ENCODE results near the gene PLCL1. TPM values are rescaled to one million over a fixed set of nuclear protein-coding genes. Genes with fewer than 3 reads are reported as not detected.

PLCL1 gene
- total and polyA plus RNA-seq, 5 experiments from 2014 or later = 3.0 to 8.8 (median 4.8) TPM

DNA sequence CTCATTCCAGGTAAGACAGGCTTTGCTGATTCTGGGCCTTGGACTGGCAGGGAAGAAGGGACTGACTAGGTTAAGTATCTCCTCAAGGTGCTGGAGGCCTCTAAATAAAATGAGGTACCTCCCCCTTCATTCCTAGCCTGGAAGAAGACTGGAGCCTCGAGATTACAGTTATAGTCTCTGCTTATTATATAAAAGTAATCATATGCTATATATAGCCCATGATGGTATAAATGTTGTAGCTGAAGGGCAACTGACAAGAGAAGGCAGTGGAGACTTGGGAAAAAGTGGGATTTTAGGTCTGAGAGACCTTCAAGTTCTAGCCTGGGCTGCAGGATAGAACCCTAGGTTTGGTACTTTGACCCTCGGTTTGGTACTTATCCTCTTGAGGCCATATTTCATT lies 248.3 kb downstream of the PLCL1 start:
- no peak overlapping the region for H3K27ac Mint-ChIP-seq
- H3K4me1 Mint-ChIP-seq = peaks cover 0 to 6% (median under 1%) of the 10 kb centered on the region in 4 donors
- POLR2A ChIA-PET = no interaction called here
- no peaks in the 10 kb centered on the region for H3K36me3 Mint-ChIP-seq
- no peak for DNase-seq
- no peaks in the 10 kb centered on the region for H3K27me3 Mint-ChIP-seq
- ATAC-seq = no peak
- no peaks in the 10 kb centered on the region for H3K9me3 Mint-ChIP-seq
- H3K4me3 Mint-ChIP-seq = no peak overlapping the region

DNA sequence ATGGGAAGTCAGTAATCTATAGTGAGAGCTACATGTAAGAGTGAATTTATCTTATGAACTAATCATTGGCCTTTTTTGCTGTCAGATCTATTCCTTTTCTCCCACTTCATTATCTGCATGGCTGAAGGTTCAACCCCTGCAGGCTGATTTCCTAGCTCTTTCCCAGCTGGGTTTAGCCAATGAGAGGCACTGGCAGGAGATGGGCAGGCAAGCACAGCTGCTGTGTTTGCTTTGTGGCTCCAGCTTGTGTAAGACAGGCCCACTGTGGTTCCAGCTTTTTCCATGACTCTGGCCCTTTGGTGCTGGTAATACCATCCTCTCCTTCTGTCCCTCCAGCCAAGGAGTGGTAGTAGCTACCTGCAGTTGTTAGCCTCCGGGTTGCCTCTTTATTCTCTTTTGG lies 248.8 kb downstream of the PLCL1 start:
- Mint-ChIP-seq H3K9me3 (no peaks in the 10 kb centered on the region), H3K27me3 (no peaks in the 10 kb centered on the region), H3K4me1 (peaks cover 0 to 6% (median under 1%) of the 10 kb centered on the region in 4 donors), H3K27ac (no peak overlapping the region), H3K4me3 (no peak overlapping the region), H3K36me3 (no peaks in the 10 kb centered on the region)
- POLR2A ChIA-PET = no interaction called here
- no peak for DNase-seq
- ATAC-seq = no peak

DNA sequence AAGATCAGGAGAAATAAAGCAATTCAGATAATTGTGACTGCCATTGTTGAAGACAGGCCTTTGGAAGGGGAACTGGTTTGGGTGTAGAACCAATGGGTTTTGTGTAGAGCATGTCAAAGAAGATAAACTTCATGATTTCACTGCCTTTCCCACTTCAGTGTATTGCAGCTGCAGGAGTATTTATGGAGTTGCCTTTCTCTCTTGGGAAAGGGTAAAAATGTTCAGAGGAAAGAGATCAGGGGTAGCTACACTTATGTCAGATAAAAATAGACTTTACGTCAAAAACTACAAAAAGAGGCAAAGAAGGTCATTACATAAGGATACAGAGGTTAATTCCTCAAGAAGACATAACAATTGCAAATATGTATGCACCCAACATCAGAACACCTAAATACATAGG lies 249.4 kb downstream of the PLCL1 start:
- H3K27me3 Mint-ChIP-seq = no peaks in the 10 kb centered on the region
- H3K36me3 Mint-ChIP-seq = no peaks in the 10 kb centered on the region
- no peaks in the 10 kb centered on the region for H3K9me3 Mint-ChIP-seq
- DNase-seq (no peak), ATAC-seq (no peak)
- POLR2A ChIA-PET = no interaction called here
- H3K4me3 Mint-ChIP-seq = no peak overlapping the region
- peak overlapping the region in 1 of 10 donors; percentile 18 for H3K27ac Mint-ChIP-seq
- peaks cover 0 to 6% (median under 1%) of the 10 kb centered on the region in 4 donors for H3K4me1 Mint-ChIP-seq

DNA sequence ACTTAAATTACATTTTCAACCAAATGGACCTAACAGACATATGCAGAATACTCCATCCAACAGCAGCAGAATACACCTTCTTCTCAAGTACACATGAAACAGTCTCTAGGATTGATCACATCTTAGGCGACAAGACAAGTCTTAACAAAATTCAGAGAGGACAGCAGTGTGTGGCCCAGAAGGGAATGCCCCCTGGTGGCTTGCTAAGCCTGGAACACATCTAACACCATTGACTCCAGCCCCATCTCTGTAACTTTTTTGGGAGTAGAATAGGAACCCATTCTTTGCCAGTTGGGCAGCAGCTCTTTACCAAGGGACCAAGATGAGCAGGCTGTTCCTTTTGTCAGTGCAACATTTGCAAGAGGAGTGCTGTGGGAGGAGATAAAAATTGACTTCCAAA lies 249.9 kb downstream of the PLCL1 start:
- Mint-ChIP-seq H3K9me3 (no peaks in the 10 kb centered on the region), H3K4me1 (peaks cover 0 to 6% (median under 1%) of the 10 kb centered on the region in 4 donors)
- POLR2A ChIA-PET = no interaction called here

DNA sequence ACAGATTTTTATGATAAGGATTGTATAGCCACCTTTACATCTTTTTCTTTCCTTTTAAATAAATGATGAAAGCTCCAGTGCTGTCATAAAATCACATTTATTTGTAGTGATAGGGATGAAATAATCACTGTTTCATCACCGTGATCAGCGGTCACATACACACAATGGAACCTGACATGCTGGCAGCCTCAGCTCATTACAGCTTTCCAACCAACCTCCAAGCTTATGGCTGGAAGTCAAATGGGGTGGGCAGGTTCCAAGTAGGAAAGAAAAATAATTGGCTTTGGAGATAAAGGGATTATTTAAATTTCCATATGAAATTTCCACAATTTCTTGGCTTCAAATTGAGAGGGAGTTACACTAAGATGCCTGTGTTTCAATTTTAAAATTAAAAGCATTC lies 251.3 kb downstream of the PLCL1 start:
- no peak overlapping the region for H3K27ac Mint-ChIP-seq
- no peak overlapping the region for H3K4me3 Mint-ChIP-seq
- no peaks in the 10 kb centered on the region for H3K27me3 Mint-ChIP-seq
- H3K9me3 Mint-ChIP-seq = no peaks in the 10 kb centered on the region
- POLR2A ChIA-PET = no interaction called here
- DNase-seq (no peak), ATAC-seq (no peak)
- H3K4me1 Mint-ChIP-seq = peaks cover 0 to 6% (median under 1%) of the 10 kb centered on the region in 4 donors
- no peaks in the 10 kb centered on the region for H3K36me3 Mint-ChIP-seq

More for the DNA sequence above, 249.9 kb downstream of the PLCL1 start:
- H3K27ac Mint-ChIP-seq = no peak overlapping the region
- peak in 9 of 10 donors; percentile 6 to 50 (median 27) for DNase-seq
- no peaks in the 10 kb centered on the region for H3K36me3 Mint-ChIP-seq
- ATAC-seq = peak; percentile 73 to 74
- H3K4me3 Mint-ChIP-seq = no peak overlapping the region
- H3K27me3 Mint-ChIP-seq = no peaks in the 10 kb centered on the region

DNA sequence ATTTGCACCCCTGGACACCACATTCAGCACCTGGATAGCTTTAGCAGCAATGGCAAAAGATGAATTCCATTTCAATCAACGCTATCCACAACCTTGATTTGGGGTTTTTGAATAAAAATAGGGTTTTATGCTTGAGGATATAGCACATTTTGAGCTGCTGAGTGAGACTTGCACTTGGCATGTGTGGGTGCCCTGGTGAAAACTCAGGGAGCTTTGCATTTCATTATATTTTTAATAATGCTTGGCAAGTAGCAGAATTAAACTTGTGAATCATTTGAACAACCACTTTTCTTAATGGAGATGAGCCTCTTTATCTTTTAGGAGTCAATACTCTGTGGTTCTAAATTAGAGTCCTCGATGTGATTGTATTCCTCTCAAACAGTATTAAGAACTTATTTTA lies 252.4 kb downstream of the PLCL1 start:
- no peak overlapping the region for H3K27ac Mint-ChIP-seq
- H3K4me1 Mint-ChIP-seq = peaks cover 0 to 6% (median under 1%) of the 10 kb centered on the region in 4 donors
- DNase-seq (no peak), ATAC-seq (no peak)
- no peaks in the 10 kb centered on the region for H3K27me3 Mint-ChIP-seq
- H3K36me3 Mint-ChIP-seq = no peaks in the 10 kb centered on the region
- POLR2A ChIA-PET = no interaction called here
- H3K9me3 Mint-ChIP-seq = no peaks in the 10 kb centered on the region
- no peak overlapping the region for H3K4me3 Mint-ChIP-seq

DNA sequence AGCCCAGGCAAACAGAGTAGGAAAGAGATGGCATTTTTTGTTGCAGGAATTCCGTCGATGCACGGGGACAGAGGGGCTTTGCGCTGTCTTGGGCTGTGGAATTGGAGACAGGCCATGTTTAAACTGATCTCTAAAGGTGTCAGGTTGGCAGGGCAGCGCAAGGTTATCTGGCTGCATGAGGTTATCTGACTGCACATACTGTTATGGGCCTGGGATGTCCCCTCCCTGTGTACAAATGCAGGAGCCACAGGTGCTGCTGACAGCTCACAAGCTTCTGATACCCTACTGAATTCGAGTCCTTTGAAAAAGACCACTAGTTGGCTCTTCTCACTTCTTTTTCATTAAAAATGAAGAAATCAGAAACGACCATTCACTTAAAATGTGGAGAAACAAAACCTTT lies 255.4 kb downstream of the PLCL1 start:
- peaks cover 0 to 6% (median 0%) of the 10 kb centered on the region in 4 donors for H3K4me1 Mint-ChIP-seq
- no peak overlapping the region for H3K27ac Mint-ChIP-seq
- no peak overlapping the region for H3K4me3 Mint-ChIP-seq
- no peaks in the 10 kb centered on the region for H3K27me3 Mint-ChIP-seq
- no peak for DNase-seq
- POLR2A ChIA-PET = no interaction called here
- no peaks in the 10 kb centered on the region for H3K36me3 Mint-ChIP-seq
- no peaks in the 10 kb centered on the region for H3K9me3 Mint-ChIP-seq
- no peak for ATAC-seq

DNA sequence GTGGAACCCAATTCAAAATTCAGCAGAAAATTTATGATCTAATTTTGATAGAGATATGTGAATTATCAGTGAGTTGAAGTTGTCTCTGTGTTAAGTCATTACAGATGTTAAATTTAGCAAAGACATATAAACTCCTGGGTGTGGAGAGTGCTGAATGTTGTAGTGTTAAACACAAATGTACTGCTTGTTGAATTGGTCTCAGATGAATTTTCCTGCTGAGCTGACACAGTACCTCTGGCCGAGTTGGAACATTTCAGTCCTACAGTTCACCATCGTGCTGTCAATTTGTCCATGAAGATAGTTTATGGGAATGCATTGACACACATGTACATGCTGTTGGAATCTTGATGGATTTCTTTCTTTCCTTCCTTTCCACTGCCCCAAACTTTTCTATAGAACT lies 255.9 kb downstream of the PLCL1 start:
- POLR2A ChIA-PET = no interaction called here
- Mint-ChIP-seq H3K27ac (no peak overlapping the region), H3K9me3 (no peaks in the 10 kb centered on the region), H3K4me3 (no peak overlapping the region), H3K36me3 (no peaks in the 10 kb centered on the region), H3K27me3 (no peaks in the 10 kb centered on the region), H3K4me1 (peaks cover 0 to 1% (median 0%) of the 10 kb centered on the region in 4 donors)
- no peak for ATAC-seq
- no peak for DNase-seq

DNA sequence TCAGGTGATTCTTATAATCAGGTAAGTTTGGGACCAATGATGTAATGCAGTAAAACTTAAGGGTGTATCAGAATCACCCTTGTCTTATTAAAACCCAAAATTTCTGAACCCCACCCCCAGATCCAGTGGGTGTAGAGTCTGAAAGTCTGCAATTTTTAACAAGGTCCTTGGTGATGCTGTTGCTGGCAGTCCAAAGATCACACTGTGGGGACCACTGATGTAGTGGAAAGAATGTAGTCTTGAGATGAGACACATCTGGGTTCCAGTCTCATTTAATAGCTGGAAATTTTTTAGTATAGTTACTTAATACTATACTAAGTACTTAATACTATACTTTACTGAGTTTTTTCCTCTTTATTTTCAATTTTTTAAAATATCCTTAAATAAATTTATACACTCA lies 258.4 kb downstream of the PLCL1 start:
- Mint-ChIP-seq H3K9me3 (no peaks in the 10 kb centered on the region), H3K4me3 (no peak overlapping the region), H3K27ac (no peak overlapping the region), H3K36me3 (peaks cover 0 to 8% (median 0%) of the 10 kb centered on the region in 3 donors), H3K4me1 (peaks cover 0 to 3% (median 0%) of the 10 kb centered on the region in 4 donors), H3K27me3 (no peaks in the 10 kb centered on the region)
- ATAC-seq (no peak), DNase-seq (no peak)
- POLR2A ChIA-PET = no interaction called here

DNA sequence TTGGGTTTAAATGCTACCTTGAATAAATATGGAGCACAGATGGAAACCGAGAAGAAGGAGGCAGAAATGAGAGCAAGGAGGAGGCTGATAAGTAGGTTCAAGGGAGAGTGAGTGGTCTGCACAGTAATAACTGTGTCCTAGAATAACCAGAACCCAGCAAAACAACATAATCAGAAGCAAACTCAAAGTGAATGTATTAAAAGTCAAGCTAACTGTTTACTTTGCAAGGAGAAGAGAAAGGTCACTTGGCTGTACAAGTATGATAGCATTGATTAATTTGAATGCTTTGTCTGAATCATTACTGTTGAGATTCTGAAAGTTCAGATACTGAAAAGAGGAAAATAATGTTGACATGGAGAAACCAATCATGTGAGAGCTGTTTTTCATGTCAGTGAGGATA lies 258.8 kb downstream of the PLCL1 start:
- Mint-ChIP-seq H3K27ac (no peak overlapping the region), H3K9me3 (no peaks in the 10 kb centered on the region), H3K27me3 (no peaks in the 10 kb centered on the region), H3K4me1 (peaks cover 0 to 3% (median 0%) of the 10 kb centered on the region in 4 donors), H3K36me3 (peaks cover 0 to 8% (median 0%) of the 10 kb centered on the region in 3 donors), H3K4me3 (no peak overlapping the region)
- ATAC-seq (no peak), DNase-seq (no peak)
- POLR2A ChIA-PET = no interaction called here

DNA sequence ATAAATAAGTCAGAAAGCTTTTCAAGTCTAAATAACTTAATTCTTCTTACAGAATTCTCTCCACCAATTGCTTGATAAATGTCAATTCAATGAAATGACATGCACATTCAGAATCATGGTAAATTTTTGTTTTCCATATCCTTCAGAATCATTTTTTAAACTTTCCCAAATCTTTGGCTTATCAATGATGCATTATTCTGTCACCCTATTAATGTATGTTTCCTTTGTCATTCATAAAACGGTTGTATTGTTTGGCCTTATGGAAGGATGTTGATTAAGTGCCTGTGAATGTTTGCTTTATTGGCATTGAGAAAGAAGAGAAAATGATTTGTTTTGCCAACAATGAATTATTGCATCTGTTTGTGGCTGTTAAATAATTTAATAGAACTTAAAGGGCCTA lies 260.9 kb downstream of the PLCL1 start:
- no peaks in the 10 kb centered on the region for H3K9me3 Mint-ChIP-seq
- no peak for ATAC-seq
- POLR2A ChIA-PET = no interaction called here

DNA sequence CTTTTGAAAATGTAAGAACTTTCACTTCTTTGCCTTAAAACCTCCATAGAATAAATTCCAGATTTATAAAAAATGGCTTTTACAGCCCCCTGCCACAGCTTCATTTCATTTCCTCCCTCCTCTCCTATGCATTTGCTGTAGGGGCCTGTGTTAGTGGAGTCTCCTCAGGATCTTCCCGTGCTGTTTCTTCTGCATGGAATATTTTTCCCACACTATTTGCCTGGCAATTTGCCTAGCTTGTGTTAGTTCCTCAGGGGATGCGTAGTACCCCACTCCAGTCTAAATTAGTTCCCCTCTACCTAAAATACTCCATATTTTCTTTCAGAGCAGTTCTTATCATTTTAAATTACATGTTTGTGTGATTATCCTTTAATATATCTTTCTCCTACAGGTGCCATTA lies 262.2 kb downstream of the PLCL1 start:
- Mint-ChIP-seq H3K4me1 (peaks cover 0 to 3% (median 0%) of the 10 kb centered on the region in 4 donors), H3K27ac (no peak overlapping the region), H3K36me3 (peaks cover 0 to 8% (median 2%) of the 10 kb centered on the region in 3 donors), H3K27me3 (no peaks in the 10 kb centered on the region), H3K9me3 (no peaks in the 10 kb centered on the region), H3K4me3 (no peak overlapping the region)
- POLR2A ChIA-PET = interaction anchor here (0.7 kb wide), 1 partner anchor 1716 kb away, joined by 3 read pairs; no protein-coding TSS in a partner anchor
- DNase-seq = no peak
- no peak for ATAC-seq

More for the DNA sequence above, 260.9 kb downstream of the PLCL1 start:
- H3K36me3 Mint-ChIP-seq = peaks cover 0 to 8% (median 2%) of the 10 kb centered on the region in 3 donors
- H3K27me3 Mint-ChIP-seq = no peaks in the 10 kb centered on the region
- peaks cover 0 to 3% (median 0%) of the 10 kb centered on the region in 4 donors for H3K4me1 Mint-ChIP-seq
- H3K4me3 Mint-ChIP-seq = no peak overlapping the region
- DNase-seq = no peak
- no peak overlapping the region for H3K27ac Mint-ChIP-seq

DNA sequence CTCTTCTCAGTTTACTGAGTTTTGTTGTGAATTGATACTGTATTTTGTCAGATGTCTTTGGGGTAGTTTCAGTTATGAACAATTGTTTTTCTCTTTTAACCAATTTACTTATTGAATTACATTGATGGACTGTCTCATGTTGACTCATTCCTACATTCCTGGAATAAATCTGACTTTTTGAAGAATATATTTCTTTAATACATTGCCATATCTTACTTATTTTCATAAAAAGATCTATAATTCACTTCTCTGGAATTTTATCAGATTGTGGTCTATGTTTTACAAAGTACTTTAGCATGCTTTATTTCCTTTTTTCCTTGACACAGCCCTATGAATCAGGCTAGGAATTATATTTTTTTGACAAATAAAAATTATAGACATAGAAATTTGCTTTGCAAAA lies 268.3 kb downstream of the PLCL1 start:
- Mint-ChIP-seq H3K4me3 (no peak overlapping the region), H3K27me3 (no peaks in the 10 kb centered on the region), H3K27ac (no peak overlapping the region), H3K9me3 (no peaks in the 10 kb centered on the region), H3K36me3 (peaks cover 2 to 4% (median 4%) of the 10 kb centered on the region in 3 donors), H3K4me1 (no peaks in the 10 kb centered on the region)
- no peak for DNase-seq
- POLR2A ChIA-PET = no interaction called here
- ATAC-seq = no peak

DNA sequence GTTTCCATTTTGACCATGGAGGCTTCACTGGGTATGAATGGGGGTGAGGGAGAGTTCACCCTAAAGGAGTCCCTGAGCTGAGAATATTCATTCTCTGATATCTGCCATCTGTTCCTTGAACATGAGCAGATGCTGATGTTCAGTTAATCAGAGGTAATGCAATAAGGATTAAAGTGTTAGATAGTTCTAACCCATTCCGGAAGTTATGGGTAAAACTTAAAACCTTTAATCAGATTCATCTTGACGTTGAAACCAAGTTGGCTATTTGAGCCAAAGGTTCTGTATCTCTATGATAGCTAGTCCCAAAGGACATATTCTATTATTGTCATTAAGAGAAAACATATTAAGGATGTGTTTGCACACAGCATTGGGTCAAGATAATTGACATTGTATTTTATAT lies 268.9 kb downstream of the PLCL1 start:
- H3K36me3 Mint-ChIP-seq = peaks cover 2 to 6% (median 4%) of the 10 kb centered on the region in 3 donors
- no peaks in the 10 kb centered on the region for H3K27me3 Mint-ChIP-seq
- POLR2A ChIA-PET = no interaction called here
- no peak overlapping the region for H3K27ac Mint-ChIP-seq
- H3K4me3 Mint-ChIP-seq = no peak overlapping the region
- no peaks in the 10 kb centered on the region for H3K4me1 Mint-ChIP-seq
- DNase-seq (no peak), ATAC-seq (no peak)
- no peaks in the 10 kb centered on the region for H3K9me3 Mint-ChIP-seq

All from naive thymus-derived CD8-positive, alpha-beta T cell (primary cell).